Ovary (tissue), 9 donors: ENCODE results near the gene TBC1D19. TPM values are rescaled to one million over a fixed set of nuclear protein-coding genes. Genes with fewer than 3 reads are reported as not detected.

Experiments used
- DNase-seq, 5 donors: peaks; one replicate each; pipeline ENCODE4 v3.0.0-alpha.2; 2019 to 2020
- H3K27ac ChIP-seq, 2 donors: fragments of 200-600 bp; one replicate each; pipeline versions ENCODE4 v1.5.1 to v1.8.0; 2019 to 2022
- H3K27me3 ChIP-seq: fragments of 200-600 bp; one replicate; pipeline ENCODE4 v1.8.0; 2022
- H3K36me3 ChIP-seq: fragments of 200-600 bp; sonication (generic); one replicate; pipeline ENCODE4 v1.5.1; 2019
- H3K4me1 ChIP-seq: one replicate; pipeline ENCODE4 v1.8.1; 2013; ENCODE audit warnings: mild to moderate bottlenecking, moderate library complexity; ENCODE audit not compliant: insufficient read depth
- H3K4me3 ChIP-seq: fragments of 200-600 bp; sonication (generic); one replicate; pipeline ENCODE4 v1.5.1; 2017
- H3K9me3 ChIP-seq, 2 donors: fragments of 200-600 bp in 1 of 2; sonication (generic) in 1 of 2; one replicate each; pipeline versions ENCODE4 v1.5.1 to v1.8.1; 2013 to 2019; ENCODE audit warnings: mild to moderate bottlenecking in 1 of 2, moderate library complexity in 1 of 2
- CTCF ChIP-seq, 3 donors: fragments of 450-650 bp in 2 of 3; fragments of 200-600 bp in 1 of 3; IDR thresholded peaks; one replicate each; pipeline versions ENCODE4 v1.5.1 to v1.8.0; 2016 to 2022; ENCODE audit warnings: antibody characterized with exemption in 3 of 3, mild to moderate bottlenecking in 1 of 3
- EP300 ChIP-seq: sonication (generic); formaldehyde crosslinking; IDR thresholded peaks from one replicate; pipeline ENCODE4 v1.6.1; 2017; ENCODE audit warnings: antibody characterized with exemption
- POLR2A ChIP-seq: fragments of 450-650 bp; IDR thresholded peaks from one replicate; pipeline ENCODE4 v1.6.1; 2017; ENCODE audit warnings: antibody characterized with exemption, mild to moderate bottlenecking, moderate library complexity
- WGBS, 3 donors: extraction: QIAGEN DNeasy Blood & Tissue Kit in 1 of 3; methylation state at CpG; one replicate each; pipeline versions ENCODE4 v1.1.5 to v1.1.7; 2013 to 2017; 5-methylcytosine and 5-hydroxymethylcytosine counted together
- intact Hi-C, 4 donors: fragments of 100-400 bp; cut with DNase I; formaldehyde crosslinking; loops; one replicate each; pipeline versions ENCODE4 v1.11.0 to v1.15.1; 2022 to 2023
- polyA plus RNA-seq, 2 donors: library from polyadenylated mRNA; stranded (reverse); fragments of 200-250 nt in 1 of 2; fragments of 350-450 nt in 1 of 2; fragmentation: Illumina TruSeq in 1 of 2; extraction: RNeasy Lipid Tissue Mini Kit (QIAGEN cat#74804) in 1 of 2; gene quantifications; one replicate each; pipeline ENCODE4 v1.2.3, GENCODE V29; 2013 to 2014
- total RNA-seq, 7 donors: library from RNA; depleted of rRNA in 2 of 7; stranded (reverse); fragments of >200 nt in 2 of 7; fragmentation: NEBNext Ultra II Directional in 3 of 7; extraction: Animal tissue kit (Norgen Biotek cat#: 25700) in 3 of 7; gene quantifications; one replicate each; pipeline versions ENCODE4 v1.1.0 to v1.2.4, GENCODE V29; 2016 to 2023
- donor health status: DM: no; HTN: no; CAD: no; lungs with moderate emphysema.
- donor health status: DM: no; HTN: no; CAD: no.
- donor health status: Bipolar disorder and iron deficiency.
- donor health status: DM: yes; HTN: yes; CAD: no.
- donor health status: DM: no; HTN: no; CAD: no.
- donor health status: DM: yes; HTN: yes; CAD: no.

Gene TBC1D19
- total and polyA plus RNA-seq, 9 donors = 6.0 to 25.2 (median 14.8) TPM

- Histone ChIP-seq H3K27ac (no peak overlapping the region), H3K4me3 (no peak overlapping the region), H3K27me3 (no peaks in the 10 kb centered on the region), H3K36me3 (no peaks in the 10 kb centered on the region), H3K9me3 (no peaks in the 10 kb centered on the region), H3K4me1 (no peaks in the 10 kb centered on the region)
- intact Hi-C loops = no loop called here
- TF ChIP-seq EP300 (no peak), POLR2A (no peak), CTCF (IDR thresholded peaks at IDR 0.05) (no peak)
- WGBS, 3 donors = 84 to 88% (median 87%) methylated on average over 3 of the region's 3 CpGs
- no peak for DNase-seq
Observed at GRCh38 chr4:26765515-26765914, 181.6 kb downstream of the TBC1D19 start.

GRCh38 chr4:26766141-26766540, 182.3 kb downstream of the TBC1D19 start:
- Histone ChIP-seq H3K27me3 (no peaks in the 10 kb centered on the region), H3K4me1 (no peaks in the 10 kb centered on the region), H3K4me3 (no peak overlapping the region), H3K36me3 (no peaks in the 10 kb centered on the region), H3K27ac (no peak overlapping the region), H3K9me3 (no peaks in the 10 kb centered on the region)
- no peak for DNase-seq
- no peak for TF ChIP-seq CTCF (IDR thresholded peaks at IDR 0.05)
- no peak for TF ChIP-seq EP300
- no peak for TF ChIP-seq POLR2A
- intact Hi-C loops = no loop called here
- WGBS, 3 donors = 90 to 100% (median 94%) methylated on average over 2 of the region's 2 CpGs

GRCh38 chr4:26772096-26772873, 188.4 kb downstream of the TBC1D19 start:
- Histone ChIP-seq H3K9me3 (peaks cover 0 to 6% of the 10 kb centered on the region in 2 donors), H3K4me1 (no peaks in the 10 kb centered on the region), H3K4me3 (no peak overlapping the region), H3K27ac (no peak overlapping the region), H3K36me3 (no peaks in the 10 kb centered on the region), H3K27me3 (no peaks in the 10 kb centered on the region)
- WGBS, 3 donors = 89 to 92% (median 91%) methylated on average over 5 of the region's 5 CpGs
- TF ChIP-seq EP300 (no peak), CTCF (IDR thresholded peaks at IDR 0.05) (no peak), POLR2A (no peak)
- intact Hi-C loops = no loop called here
- no peak for DNase-seq

- no peak overlapping the region for H3K27ac ChIP-seq
- no peak overlapping the region for H3K4me3 ChIP-seq
- no peaks in the 10 kb centered on the region for H3K36me3 ChIP-seq
- no peaks in the 10 kb centered on the region for H3K27me3 ChIP-seq
- H3K4me1 ChIP-seq = peaks cover 2% of the 10 kb centered on the region
- no peak for DNase-seq
- no peak for TF ChIP-seq CTCF (IDR thresholded peaks at IDR 0.05)
- no peak for TF ChIP-seq POLR2A
- no peak for TF ChIP-seq EP300
- intact Hi-C loops = no loop called here
- H3K9me3 ChIP-seq = no peaks in the 10 kb centered on the region
- WGBS, 3 donors = 93 to 96% (median 95%) methylated on average over 2 of the region's 2 CpGs
Observed at GRCh38 chr4:26779224-26779623, 195.3 kb downstream of the TBC1D19 start.
